Effector memory CD8-positive, alpha-beta T cell (primary cell): ENCODE measurements around the gene IGFLR1.
"Not testable (repeated sequence)": the region's sequence is repeated elsewhere in the genome, so short reads cannot be mapped to it uniquely, and the experiment has no call there.

Experiments used
- ATAC-seq: fragments of 150-1000 bp; cut with Tn5 transposase; replicated peaks from 2 replicates; pipeline ENCODE4 v1.10.0; 2021; ENCODE audit warnings: mild to moderate bottlenecking, moderate library complexity
- DNase-seq, 3 experiments: peaks; one replicate each; pipeline ENCODE4 v3.0.0; 2021
- H3K27ac Mint-ChIP-seq, 2 donors: one replicate each; pipeline ENCODE4 v1.8.0; 2022; ENCODE audit warnings: mild to moderate bottlenecking in 2 of 2, mixed read lengths in 2 of 2, moderate library complexity in 2 of 2
- H3K27me3 Mint-ChIP-seq, 2 donors: one replicate each; pipeline ENCODE4 v1.8.0; 2022; ENCODE audit warnings: mixed read lengths in 2 of 2
- H3K36me3 Mint-ChIP-seq: one replicate; pipeline ENCODE4 v1.8.0; 2022; ENCODE audit warnings: mild to moderate bottlenecking, moderate library complexity, mixed read lengths; ENCODE audit not compliant: insufficient read depth
- H3K4me1 Mint-ChIP-seq, 2 donors: one replicate each; pipeline ENCODE4 v1.8.0; 2022; ENCODE audit warnings: low read depth in 2 of 2, mixed read lengths in 2 of 2
- H3K4me3 Mint-ChIP-seq, 2 donors: one replicate each; pipeline ENCODE4 v1.8.0; 2022; ENCODE audit warnings: mild to moderate bottlenecking in 2 of 2, mixed read lengths in 2 of 2, moderate library complexity in 2 of 2
- H3K9me3 Mint-ChIP-seq, 2 donors: one replicate each; pipeline ENCODE4 v1.8.0; 2022; ENCODE audit warnings: mixed read lengths in 2 of 2

Gene IGFLR1

DNA sequence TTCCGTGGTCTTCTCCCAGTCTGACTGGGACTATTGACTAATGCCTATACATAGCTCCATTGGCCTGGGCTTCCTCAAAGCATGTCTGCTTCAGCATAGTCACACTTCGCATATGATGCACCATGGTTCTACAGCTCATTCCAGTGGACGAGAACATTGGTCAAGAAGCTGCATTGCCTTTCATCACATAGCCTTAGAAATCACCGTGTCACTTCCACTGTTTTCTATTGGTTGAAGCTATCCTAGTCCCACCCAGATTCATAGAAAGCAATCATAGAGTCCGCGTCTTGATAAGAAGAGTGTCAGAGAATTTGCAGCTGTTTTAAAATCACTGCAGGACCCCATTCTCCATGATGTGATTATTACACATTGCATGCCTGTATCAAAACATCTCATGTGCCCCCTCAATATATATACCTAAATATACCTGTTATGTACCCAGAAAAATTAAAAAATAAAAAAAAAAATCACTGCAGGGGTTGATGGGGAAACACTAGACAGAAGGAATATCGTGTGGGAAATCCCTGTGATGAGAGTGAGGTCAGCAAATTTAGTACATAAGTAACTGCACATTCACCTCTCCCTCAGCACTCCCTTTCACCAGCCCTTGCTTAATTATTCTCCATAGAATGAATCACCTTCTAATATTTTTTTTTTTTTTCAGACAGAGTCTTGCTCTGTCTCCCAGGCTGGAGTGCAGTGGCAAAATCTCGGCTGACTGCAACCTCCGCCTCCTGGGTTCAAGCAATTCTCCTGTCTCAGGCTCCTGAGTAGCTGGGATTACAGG is 31.0 kb upstream of the IGFLR1 start:
- Mint-ChIP-seq H3K27me3 (no peaks in the 10 kb centered on the region), H3K27ac (no peak overlapping the region), H3K9me3 (no peaks in the 10 kb centered on the region), H3K36me3 (peaks cover 5% of the 10 kb centered on the region), H3K4me1 (peaks cover 18 to 20% of the 10 kb centered on the region in 2 donors), H3K4me3 (no peak overlapping the region)
- no peak for DNase-seq
- ATAC-seq, result no peak

DNA sequence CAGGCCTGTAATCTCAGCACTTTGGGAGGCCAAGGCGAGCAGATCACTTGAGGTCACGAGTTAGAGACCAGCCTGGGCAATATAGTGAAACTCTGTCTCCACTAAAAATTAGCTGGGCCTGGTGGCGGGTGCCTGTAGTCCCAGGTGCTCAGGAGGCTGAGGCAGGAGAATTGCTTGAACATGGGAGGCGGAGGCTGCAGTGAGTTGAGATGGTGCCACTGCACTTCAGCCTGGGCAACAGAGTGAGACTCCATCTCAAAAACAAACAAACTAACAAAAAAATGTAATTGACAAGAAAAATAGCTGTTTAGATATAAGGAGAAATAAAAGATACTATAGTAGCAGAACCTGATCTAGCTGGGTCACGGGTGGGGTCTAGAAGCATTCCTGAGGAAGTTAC is 30.1 kb upstream of the IGFLR1 start:
- peaks cover 18 to 20% of the 10 kb centered on the region in 2 donors for H3K4me1 Mint-ChIP-seq
- not testable (repeated sequence) for H3K27me3 Mint-ChIP-seq, H3K9me3 Mint-ChIP-seq, ATAC-seq, DNase-seq, H3K27ac Mint-ChIP-seq, H3K36me3 Mint-ChIP-seq, H3K4me3 Mint-ChIP-seq

DNA sequence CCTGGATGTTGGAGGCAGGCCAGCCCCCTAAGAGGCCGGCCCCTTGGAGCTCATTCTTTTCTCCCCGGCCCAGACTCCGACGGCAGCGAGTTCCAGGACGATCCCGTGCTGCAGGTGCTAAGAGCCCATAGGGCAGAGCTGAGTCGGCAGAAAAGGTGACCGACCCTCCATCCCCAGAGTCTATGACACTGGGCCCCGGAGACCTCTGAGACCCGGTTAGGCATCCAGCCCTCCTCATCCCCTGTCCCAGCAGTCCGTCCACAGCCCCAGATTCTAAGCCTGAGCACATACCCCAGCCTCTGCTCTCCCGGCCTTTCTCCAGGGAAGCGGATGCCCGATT is 25.8 kb upstream of the IGFLR1 start:
- no peak for ATAC-seq
- no peak overlapping the region for H3K4me3 Mint-ChIP-seq

DNA sequence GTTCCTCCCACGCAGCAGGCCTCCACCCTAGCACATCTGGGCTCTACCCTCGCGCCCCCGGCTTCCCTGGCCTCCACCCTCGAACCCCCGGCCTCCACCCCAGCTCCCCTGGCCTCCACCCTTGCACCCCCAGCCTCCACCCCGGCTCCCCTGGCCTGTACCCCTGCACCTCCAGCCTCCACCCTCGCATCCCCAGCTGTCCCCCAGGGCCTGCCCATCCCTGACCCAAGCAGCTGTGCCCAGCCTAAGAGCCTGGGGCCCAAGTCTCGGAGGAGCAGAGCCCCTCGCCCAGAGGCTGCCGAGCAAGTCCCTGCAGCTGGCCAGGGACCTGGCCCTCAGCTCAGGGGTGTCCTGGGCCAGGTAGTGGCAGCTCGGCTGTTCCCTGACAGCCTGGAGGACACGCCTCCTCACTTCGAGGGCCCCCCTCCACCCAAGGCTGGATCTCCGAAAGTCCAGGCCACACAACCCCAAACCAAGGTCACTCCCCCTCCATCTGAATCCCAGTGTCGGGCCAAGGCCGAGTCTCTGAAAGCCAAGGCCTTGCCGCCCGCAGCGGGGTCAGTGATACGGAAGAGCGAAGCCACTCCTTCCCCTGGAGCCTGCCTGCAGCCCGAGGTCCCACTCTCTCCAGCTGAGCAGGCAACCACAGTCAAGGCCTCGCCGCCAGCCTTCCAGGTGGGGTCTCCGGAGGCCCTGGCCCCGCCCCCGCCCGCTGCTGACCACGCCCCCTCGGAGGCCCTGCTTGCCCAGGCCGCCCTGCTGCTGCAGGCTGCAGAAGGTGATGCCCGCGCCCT is 25.2 kb upstream of the IGFLR1 start:
- ATAC-seq (no peak), DNase-seq (no peak)
- peaks cover 23% of the 10 kb centered on the region for H3K36me3 Mint-ChIP-seq
- H3K27ac Mint-ChIP-seq, result peak overlapping the region in 1 of 2 donors; percentile 65
- H3K4me3 Mint-ChIP-seq, result no peak overlapping the region
- H3K9me3 Mint-ChIP-seq, result no peaks in the 10 kb centered on the region
- peaks cover 0 to 1% of the 10 kb centered on the region in 2 donors for H3K4me1 Mint-ChIP-seq
- no peaks in the 10 kb centered on the region for H3K27me3 Mint-ChIP-seq

More for the DNA sequence above, 25.8 kb upstream of the IGFLR1 start:
- no peak for DNase-seq
- Mint-ChIP-seq H3K4me1 (peaks cover 0 to 1% of the 10 kb centered on the region in 2 donors), H3K27me3 (no peaks in the 10 kb centered on the region), H3K27ac (no peak overlapping the region), H3K9me3 (no peaks in the 10 kb centered on the region), H3K36me3 (peaks cover 19% of the 10 kb centered on the region)

DNA sequence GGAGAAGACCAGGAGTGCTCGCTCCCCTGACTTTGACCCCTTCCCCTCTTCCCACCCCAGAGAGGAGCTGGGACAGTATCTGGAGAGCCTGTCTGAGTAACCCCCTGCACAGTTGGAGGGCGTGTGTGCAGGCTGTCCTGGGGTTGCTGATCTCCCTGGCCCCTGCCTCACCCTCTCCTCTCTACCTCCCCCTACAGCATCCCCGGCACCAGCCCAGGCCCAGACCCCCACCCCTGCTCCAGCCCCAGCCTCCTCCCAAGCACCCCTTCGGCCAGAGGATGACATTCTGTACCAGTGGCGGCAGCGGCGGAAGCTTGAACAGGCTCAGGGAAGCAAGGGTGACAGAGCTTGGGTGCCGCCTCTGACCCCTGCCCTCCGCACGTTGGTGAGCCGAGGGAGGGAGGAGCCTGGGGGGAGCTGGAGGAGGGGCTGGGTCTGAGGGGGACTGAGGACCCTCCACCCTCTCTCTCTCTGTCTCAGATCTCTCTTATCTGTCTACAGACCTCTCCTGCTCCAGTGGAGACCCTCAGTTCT is 24.4 kb upstream of the IGFLR1 start:
- no peak overlapping the region for H3K27ac Mint-ChIP-seq
- H3K4me3 Mint-ChIP-seq, result no peak overlapping the region
- H3K27me3 Mint-ChIP-seq, result no peaks in the 10 kb centered on the region
- no peak for ATAC-seq
- peaks cover 26% of the 10 kb centered on the region for H3K36me3 Mint-ChIP-seq
- H3K4me1 Mint-ChIP-seq, result peaks cover 0 to 1% of the 10 kb centered on the region in 2 donors
- H3K9me3 Mint-ChIP-seq, result no peaks in the 10 kb centered on the region
- no peak for DNase-seq

DNA sequence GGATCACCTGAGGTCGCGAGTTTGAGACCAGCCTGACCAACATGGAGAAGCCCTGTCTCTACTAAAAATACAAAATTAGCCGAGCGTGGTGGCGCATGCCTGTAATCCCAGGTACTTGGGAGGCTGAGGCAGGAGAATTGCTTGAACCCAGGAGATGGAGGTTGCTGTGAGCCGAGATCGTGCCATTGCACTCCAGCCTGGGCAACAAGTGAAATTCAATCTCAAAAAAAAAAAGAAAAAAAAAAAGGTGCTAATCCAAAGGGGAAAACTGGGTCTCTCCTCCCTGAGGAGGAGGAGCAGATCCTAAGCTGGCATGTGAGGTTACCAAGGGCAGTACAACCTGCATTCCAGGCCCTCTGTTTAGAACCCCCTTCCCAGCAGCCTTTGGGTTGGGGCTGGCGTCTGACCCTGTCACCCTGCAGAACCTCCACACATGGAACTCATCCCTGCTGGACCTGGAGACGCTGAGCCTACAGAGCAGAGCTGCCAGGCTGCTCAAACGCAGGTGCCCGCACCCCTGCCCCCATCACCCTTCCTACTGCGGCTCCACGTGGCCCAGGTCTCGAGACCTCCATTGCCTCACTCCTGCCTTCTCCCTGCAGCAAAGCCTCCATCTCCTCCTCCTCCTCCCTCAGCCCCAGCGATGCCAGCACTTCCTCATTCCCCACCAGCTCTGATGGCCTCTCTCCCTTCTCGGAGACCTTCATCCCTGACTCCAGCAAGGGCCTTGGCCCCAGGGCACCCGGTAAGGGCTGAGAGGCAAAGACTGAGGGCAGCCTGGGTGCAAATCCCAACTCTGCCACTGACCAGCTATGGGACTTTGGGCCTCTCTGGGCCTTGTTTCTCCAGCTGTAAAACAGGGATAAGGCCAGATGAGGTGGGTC is 22.4 kb upstream of the IGFLR1 start:
- H3K27me3 Mint-ChIP-seq, result no peaks in the 10 kb centered on the region

DNA sequence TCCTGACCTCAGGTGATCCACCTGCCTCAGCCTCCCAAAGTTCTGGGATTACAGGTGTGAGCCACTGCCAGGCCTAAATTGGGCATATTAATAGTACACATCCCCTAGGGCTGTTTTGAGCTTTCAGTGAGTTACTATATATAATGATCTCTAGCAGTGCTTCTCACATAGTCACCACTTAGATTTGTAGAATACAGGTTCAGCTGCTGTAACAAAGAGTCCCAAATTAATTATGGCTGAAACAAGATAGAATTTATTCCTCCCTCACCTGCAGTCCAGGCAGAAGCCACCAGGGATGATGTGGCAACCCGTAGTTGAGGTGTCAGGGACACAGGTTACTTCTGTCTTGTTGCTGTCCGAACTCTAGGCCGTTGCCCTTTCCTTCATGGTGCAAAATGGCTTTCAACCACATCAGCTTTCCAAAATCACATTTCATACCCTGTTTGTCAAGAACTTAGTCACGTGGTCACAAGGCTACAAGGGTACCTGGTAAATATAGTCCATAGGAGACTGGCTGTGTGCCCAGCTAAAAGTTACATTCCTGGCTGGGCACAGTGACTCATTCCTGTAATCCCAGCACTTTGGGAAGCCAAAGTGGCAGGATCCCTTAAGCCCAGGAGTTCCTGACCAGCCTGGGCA is 18.6 kb upstream of the IGFLR1 start:
- H3K27ac Mint-ChIP-seq, result no peak overlapping the region
- DNase-seq, result no peak
- H3K4me3 Mint-ChIP-seq, result no peak overlapping the region
- no peaks in the 10 kb centered on the region for H3K27me3 Mint-ChIP-seq
- H3K4me1 Mint-ChIP-seq, result peaks cover 22 to 31% of the 10 kb centered on the region in 2 donors
- ATAC-seq, result no peak
- peaks cover 34% of the 10 kb centered on the region for H3K36me3 Mint-ChIP-seq
- no peaks in the 10 kb centered on the region for H3K9me3 Mint-ChIP-seq

More for the DNA sequence above, 22.4 kb upstream of the IGFLR1 start:
- ATAC-seq (no peak), DNase-seq (no peak)
- Mint-ChIP-seq H3K36me3 (peaks cover 26% of the 10 kb centered on the region), H3K27ac (no peak overlapping the region), H3K4me3 (no peak overlapping the region), H3K9me3 (no peaks in the 10 kb centered on the region), H3K4me1 (peaks cover 2 to 3% of the 10 kb centered on the region in 2 donors)

DNA sequence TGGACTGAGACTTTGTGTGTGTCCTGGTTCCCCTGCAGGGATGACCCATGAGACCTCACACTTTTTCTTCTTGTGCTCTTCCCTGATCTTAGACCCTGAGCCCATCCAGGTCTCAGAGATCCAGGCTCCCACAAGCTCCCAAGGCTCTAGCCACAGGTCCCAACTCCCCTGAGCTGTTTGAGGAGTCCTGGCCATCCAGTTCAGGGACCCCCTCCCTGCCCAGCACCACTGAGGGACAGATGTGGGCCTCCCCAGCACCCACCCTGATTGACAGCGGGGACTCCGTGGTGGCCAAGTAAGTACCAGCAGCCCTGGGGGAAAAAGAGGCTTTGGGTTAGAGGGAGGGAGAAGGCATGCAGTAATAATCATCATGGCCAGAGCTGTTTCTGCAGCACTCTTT is 17.4 kb upstream of the IGFLR1 start:
- Mint-ChIP-seq H3K4me3 (peak overlapping the region; percentile 49 to 93), H3K27me3 (peaks cover 0 to 6% of the 10 kb centered on the region in 2 donors), H3K4me1 (peaks cover 25 to 37% of the 10 kb centered on the region in 2 donors), H3K9me3 (no peaks in the 10 kb centered on the region), H3K36me3 (peaks cover 38% of the 10 kb centered on the region), H3K27ac (no peak overlapping the region)
- ATAC-seq (no peak), DNase-seq (no peak)

DNA sequence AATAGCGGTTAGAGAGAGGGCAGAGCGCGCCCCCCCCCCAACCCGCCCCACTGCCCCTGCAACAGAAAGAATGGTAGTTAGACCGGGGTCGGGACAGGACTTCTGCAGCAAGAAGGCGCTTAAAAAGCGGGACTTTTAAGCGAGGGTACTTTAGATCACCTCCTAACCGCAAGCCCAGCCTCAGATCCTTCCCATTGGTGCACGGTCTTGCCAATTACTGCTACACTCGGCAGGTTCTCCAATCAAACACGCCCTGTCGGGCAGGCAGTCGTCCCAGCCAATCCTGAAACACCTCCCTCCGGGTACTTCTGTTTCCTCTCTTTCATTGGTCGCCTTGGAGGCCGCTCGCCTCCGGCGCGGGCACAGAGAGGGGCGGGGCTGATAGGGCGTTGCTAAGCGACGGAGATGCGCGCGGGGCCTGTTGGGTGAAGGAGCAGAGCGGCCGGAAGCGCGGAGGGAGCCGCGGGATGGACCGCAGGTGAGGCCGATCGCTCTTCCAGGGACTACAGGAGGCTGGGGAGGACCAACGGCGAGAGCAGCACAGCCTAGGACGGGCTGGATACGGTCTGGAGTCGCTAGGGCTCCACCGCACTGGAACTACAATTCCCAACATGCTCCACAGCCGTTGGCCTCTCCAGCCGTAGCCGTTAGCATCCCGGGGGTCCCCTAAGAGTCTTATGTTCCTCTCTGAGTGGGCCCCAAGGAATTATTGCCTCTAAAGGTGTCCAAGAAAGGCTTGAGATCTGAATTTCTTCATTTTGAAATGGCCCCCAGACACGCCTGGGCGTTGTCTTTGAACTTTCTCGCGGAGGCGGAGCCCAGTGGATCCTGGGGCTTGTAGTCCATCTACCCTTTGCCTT is 15.7 kb upstream of the IGFLR1 start, which contains the start of gene PROSER3:
TSS of gene PROSER3 (plus strand) at position 428 of the 860 bp plus-strand sequence. CDS start at position 468, 40 bp downstream.
- peaks cover 23% of the 10 kb centered on the region for H3K36me3 Mint-ChIP-seq
- peak within 1 kb of the TSS; percentile 96 to 97 for H3K27ac Mint-ChIP-seq
- H3K4me3 Mint-ChIP-seq, result peak within 1 kb of the TSS; percentile 93 to 94
- H3K9me3 Mint-ChIP-seq, result no peaks in the 10 kb centered on the region
- peak; percentile 95 for ATAC-seq
- H3K4me1 Mint-ChIP-seq, result peaks cover 27 to 38% of the 10 kb centered on the region in 2 donors
- peaks cover 0 to 7% of the 10 kb centered on the region in 2 donors for H3K27me3 Mint-ChIP-seq
- DNase-seq, result peak; percentile 98 to 99 (median 99)

DNA sequence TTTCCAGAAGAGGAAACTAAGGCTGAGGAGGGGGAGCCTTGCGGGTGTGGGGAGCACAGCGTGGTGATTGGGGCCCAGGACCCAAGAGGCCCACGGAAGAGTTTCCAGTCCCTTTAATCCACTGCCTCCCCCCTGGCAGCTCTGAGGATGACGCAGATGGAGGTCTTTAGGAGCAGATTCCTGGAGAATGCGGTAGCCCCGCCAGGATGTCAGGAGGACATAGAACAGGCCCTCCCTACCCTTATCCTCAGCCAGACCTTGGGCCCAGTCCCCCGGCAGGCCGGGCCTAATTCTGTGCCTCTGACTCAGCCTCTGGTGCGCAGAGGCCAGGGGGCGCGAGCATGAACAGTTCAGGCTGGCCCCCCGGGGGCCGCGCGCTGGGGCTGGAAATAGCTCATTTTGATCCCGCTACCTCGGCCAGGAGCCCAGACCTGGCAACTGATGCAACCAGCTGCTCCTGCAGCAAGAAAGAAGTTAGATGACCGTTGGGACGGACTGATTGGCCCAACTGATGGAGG is 15.0 kb upstream of the IGFLR1 start:
- H3K27me3 Mint-ChIP-seq, result peaks cover 0 to 7% of the 10 kb centered on the region in 2 donors
- H3K27ac Mint-ChIP-seq, result peak overlapping the region; percentile 96 to 97
- ATAC-seq (no peak), DNase-seq (no peak)
- H3K4me1 Mint-ChIP-seq, result peaks cover 27 to 38% of the 10 kb centered on the region in 2 donors
- peak overlapping the region; percentile 93 to 94 for H3K4me3 Mint-ChIP-seq
- peaks cover 23% of the 10 kb centered on the region for H3K36me3 Mint-ChIP-seq
- H3K9me3 Mint-ChIP-seq, result no peaks in the 10 kb centered on the region

DNA sequence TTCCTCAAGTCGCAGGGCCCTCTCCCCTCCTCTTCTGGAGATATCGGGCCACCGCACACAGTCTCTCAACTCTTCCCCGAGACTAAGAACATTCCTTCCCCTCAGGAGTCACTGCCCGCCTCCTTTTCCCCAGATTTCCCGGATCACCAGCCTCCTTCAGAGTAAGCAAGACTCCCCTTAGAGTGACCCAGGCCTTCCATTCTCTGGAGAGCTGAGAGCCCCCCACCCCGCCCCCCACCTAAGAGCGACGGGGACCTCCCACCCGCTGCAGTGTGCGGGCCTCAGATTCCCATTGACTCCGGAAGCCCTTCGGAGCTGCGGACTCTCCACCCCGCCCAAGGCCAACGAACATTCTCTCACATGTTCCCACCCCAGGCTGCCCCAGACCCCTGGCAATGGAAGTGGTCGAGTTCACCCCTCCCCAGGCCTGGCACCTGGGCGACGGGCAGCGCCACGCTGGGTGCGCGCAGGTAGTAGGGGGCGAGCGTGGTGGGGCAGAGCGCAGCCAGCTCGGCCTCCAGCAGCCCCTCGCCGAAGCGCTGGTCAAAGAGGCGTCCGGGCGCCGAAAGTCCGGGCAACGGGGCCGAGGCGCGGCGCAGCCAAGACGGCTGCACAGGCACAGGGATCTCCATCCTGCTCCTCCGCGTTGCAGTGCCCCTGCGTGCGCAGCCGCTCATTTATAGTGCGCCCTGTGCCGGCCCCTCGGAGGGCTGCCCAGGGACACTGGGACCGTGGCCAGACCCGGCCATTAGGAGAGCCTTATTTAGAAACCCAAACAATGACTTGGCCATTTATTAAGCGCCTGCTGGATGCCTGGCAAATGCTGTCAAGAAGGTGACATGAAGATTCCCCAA is 14.4 kb upstream of the IGFLR1 start, which contains the start of gene HSPB6:
TSS of gene HSPB6 (minus strand) at position 653 of the 854 bp plus-strand sequence. CDS start at position 632, 21 bp downstream.
- Mint-ChIP-seq H3K27ac (peak within 1 kb of the TSS; percentile 96 to 97), H3K36me3 (peaks cover 20% of the 10 kb centered on the region), H3K4me3 (peak within 1 kb of the TSS; percentile 93 to 94), H3K27me3 (peaks cover 0 to 7% of the 10 kb centered on the region in 2 donors), H3K4me1 (peaks cover 27 to 38% of the 10 kb centered on the region in 2 donors), H3K9me3 (no peaks in the 10 kb centered on the region)
- ATAC-seq (no peak), DNase-seq (no peak)
